ENCODE measurements around the gene EFCAB11.

The EFCAB11 gene, protein sequence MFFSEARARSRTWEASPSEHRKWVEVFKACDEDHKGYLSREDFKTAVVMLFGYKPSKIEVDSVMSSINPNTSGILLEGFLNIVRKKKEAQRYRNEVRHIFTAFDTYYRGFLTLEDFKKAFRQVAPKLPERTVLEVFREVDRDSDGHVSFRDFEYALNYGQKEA

DNA sequence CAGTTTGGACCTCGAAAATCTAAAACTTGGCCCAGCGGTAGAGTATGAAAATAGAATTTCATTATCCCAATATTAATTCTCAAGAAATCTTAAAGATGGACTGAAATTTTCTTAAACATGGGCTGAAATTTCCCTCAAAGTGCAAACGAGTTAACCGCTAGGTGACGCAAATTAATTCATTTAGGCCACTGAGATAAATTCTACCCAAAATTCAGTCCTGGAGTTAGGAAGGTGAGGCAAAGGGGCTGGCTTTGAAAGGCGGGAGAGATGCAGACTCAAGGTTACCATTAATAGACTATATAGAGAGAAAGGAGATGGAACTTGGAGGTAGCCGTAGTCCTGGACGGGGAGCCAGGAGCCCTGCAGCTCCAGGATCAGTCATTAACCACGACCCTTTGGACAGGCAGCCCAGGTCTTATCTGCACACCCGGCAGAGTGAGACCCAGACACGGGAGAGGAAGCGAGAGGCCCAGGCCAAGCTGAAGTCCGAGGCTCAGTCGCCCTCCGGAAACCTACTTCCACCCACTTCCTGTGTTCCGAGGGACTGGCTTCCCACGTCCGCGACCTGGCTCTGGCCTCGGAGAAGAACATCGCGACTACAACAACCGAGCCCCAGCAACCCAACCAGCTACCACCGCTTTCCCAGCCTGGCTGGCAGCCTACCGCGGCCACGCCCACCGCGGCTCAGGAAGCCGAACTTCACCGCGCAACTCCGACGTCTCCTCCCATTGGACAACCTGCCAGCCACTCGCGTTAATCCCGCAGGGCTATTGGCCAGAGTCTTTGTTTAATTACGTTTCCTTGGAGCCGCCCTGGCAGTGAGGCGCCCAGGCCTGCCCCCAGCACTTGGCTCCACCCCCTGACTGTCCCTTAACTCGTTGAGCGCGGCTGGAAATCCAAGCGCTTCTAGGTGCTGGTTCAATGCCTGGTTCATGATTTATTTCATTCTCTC, at the start of gene EFCAB11:
Gene EFCAB11 (minus strand): TSS at position 661 of the 952 bp plus-strand sequence. CDS start 70 bp downstream, at position 591.
- Histone ChIP-seq H3K4me3 (ENCODE audit: low read depth, low read length, poor library complexity, severe bottlenecking) (peak within 1 kb of the TSS; percentile 75), H3K9ac (ENCODE audit: low read length) (peak within 1 kb of the TSS; percentile 74), H3K36me3 (ENCODE audit: insufficient read depth, low read length) (peaks cover 36% of the 10 kb centered on the region), H4K20me1 (ENCODE audit: insufficient read depth, low read length) (no peaks in the 10 kb centered on the region), H3K9me2 (ENCODE audit: low read depth, low read length) (no peaks in the 10 kb centered on the region), H3K27me3 (ENCODE audit: insufficient read depth, low read length) (no peaks in the 10 kb centered on the region), H2AFZ (ENCODE audit: low read length) (peak within 1 kb of the TSS; percentile 85), H3K4me1 (ENCODE audit: insufficient read depth, low read length, severe bottlenecking) (peaks cover 25% of the 10 kb centered on the region), H3K27ac (ENCODE audit: low read depth, low read length, poor library complexity, severe bottlenecking) (peak within 1 kb of the TSS; percentile 61), H3K79me2 (ENCODE audit: insufficient read depth, low read length) (no peaks in the 10 kb centered on the region), H3K9me3 (ENCODE audit: low read length) (0 out of 2 replicates have a peak, but pooled peaks cover 9% of the 10 kb centered on the region), H3F3A (ENCODE audit: insufficient read depth, low read length) (no peaks in the 10 kb centered on the region), H3K4me2 (ENCODE audit: low read length) (peak within 1 kb of the TSS; percentile 96)
- no peak for TF ChIP-seq EZH2 (IDR thresholded peaks at IDR 0.05; ENCODE audit: borderline replicate concordance, low read length)
- TF ChIP-seq, protein P1, sequence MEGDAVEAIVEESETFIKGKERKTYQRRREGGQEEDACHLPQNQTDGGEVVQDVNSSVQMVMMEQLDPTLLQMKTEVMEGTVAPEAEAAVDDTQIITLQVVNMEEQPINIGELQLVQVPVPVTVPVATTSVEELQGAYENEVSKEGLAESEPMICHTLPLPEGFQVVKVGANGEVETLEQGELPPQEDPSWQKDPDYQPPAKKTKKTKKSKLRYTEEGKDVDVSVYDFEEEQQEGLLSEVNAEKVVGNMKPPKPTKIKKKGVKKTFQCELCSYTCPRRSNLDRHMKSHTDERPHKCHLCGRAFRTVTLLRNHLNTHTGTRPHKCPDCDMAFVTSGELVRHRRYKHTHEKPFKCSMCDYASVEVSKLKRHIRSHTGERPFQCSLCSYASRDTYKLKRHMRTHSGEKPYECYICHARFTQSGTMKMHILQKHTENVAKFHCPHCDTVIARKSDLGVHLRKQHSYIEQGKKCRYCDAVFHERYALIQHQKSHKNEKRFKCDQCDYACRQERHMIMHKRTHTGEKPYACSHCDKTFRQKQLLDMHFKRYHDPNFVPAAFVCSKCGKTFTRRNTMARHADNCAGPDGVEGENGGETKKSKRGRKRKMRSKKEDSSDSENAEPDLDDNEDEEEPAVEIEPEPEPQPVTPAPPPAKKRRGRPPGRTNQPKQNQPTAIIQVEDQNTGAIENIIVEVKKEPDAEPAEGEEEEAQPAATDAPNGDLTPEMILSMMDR (IDR thresholded peaks at IDR 0.05; ENCODE audit: low read length): peak; percentile 61

DNA sequence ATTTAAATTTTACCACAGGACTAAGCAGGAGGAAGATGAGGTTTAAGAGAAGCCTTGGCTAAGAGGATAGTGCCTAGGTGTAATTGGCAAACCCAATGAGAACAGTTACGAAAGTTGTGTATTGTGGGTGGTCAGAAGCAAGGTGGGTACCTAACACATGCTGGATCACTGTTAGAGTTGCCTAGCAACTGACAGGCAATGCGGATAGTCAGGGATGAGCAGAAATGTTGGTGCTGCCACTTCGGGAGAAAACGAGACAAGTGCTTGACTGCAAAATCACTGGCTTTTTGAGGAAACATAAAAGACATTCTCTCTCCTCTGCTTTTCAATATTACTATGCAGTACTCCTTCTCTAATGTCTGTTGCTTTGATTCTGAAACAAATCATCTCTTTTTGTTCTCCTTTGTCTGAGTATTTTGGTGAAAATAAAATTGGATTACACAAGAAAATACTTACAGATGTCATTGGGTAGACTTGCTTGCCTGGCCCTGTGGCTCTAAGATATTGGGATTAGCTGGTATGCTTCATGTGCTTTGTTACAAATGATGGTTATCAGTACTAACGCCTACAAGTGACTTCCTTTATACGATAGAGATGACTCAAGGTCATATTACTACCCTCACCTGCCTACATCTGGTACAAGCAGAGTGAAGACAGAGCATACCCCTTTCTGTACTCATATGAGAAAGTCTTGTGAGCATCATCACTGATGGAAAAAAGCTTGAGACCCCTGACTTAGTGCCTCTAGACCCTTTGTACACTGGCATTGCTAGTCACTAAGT, 49.2 kb upstream of the EFCAB11 start:
- Histone ChIP-seq H3K9me3 (ENCODE audit: low read length) (no peaks in the 10 kb centered on the region), H3K27ac (ENCODE audit: low read depth, low read length, poor library complexity, severe bottlenecking) (no peak overlapping the region), H3K4me3 (ENCODE audit: low read depth, low read length, poor library complexity, severe bottlenecking) (no peak overlapping the region), H4K20me1 (ENCODE audit: insufficient read depth, low read length) (no peaks in the 10 kb centered on the region), H2AFZ (ENCODE audit: low read length) (no peak overlapping the region), H3K9ac (ENCODE audit: low read length) (no peak overlapping the region), H3K27me3 (ENCODE audit: insufficient read depth, low read length) (no peaks in the 10 kb centered on the region), H3K4me1 (ENCODE audit: insufficient read depth, low read length, severe bottlenecking) (no peaks in the 10 kb centered on the region), H3K79me2 (ENCODE audit: insufficient read depth, low read length) (no peaks in the 10 kb centered on the region), H3K36me3 (ENCODE audit: insufficient read depth, low read length) (peaks cover 49% of the 10 kb centered on the region), H3F3A (ENCODE audit: insufficient read depth, low read length) (no peaks in the 10 kb centered on the region), H3K4me2 (ENCODE audit: low read length) (no peak overlapping the region), H3K9me2 (ENCODE audit: low read depth, low read length) (no peaks in the 10 kb centered on the region)
- TF ChIP-seq, protein P1 (IDR thresholded peaks at IDR 0.05; ENCODE audit: low read length): no peak
- TF ChIP-seq EZH2 (IDR thresholded peaks at IDR 0.05; ENCODE audit: borderline replicate concordance, low read length): no peak

DNA sequence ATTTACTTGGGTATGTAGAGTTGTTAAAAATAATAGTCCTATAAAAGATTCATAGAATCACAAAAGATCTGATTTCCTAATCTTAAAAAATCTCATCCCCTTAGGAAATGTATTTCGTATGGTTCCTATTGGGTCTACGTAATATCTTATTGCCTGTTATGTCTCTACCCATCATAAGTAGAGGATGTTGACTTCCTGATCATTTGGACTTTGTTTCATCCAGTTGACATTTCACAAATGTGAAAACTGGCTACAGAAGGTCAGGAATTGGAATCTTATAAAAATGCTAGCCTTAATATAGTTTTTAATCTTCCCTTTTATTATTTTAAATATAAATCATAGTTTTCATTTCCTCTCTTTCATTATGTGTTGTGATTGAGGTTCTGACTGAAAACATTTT, 46.4 kb upstream of the EFCAB11 start:
- no peak overlapping the region for H3K4me2 ChIP-seq (ENCODE audit: low read length)
- H3K4me1 ChIP-seq (ENCODE audit: insufficient read depth, low read length, severe bottlenecking): no peaks in the 10 kb centered on the region
- no peaks in the 10 kb centered on the region for H3K9me2 ChIP-seq (ENCODE audit: low read depth, low read length)
- H3F3A ChIP-seq (ENCODE audit: insufficient read depth, low read length): no peaks in the 10 kb centered on the region
- no peak for TF ChIP-seq EZH2 (IDR thresholded peaks at IDR 0.05; ENCODE audit: borderline replicate concordance, low read length)
- TF ChIP-seq, protein P1 (IDR thresholded peaks at IDR 0.05; ENCODE audit: low read length): no peak
- peaks cover 64% of the 10 kb centered on the region for H3K36me3 ChIP-seq (ENCODE audit: insufficient read depth, low read length)
- no peaks in the 10 kb centered on the region for H3K27me3 ChIP-seq (ENCODE audit: insufficient read depth, low read length)
- no peak overlapping the region for H2AFZ ChIP-seq (ENCODE audit: low read length)
- H3K9ac ChIP-seq (ENCODE audit: low read length): no peak overlapping the region
- no peak overlapping the region for H3K27ac ChIP-seq (ENCODE audit: low read depth, low read length, poor library complexity, severe bottlenecking)
- H4K20me1 ChIP-seq (ENCODE audit: insufficient read depth, low read length): no peaks in the 10 kb centered on the region
- no peaks in the 10 kb centered on the region for H3K9me3 ChIP-seq (ENCODE audit: low read length)
- no peak overlapping the region for H3K4me3 ChIP-seq (ENCODE audit: low read depth, low read length, poor library complexity, severe bottlenecking)
- H3K79me2 ChIP-seq (ENCODE audit: insufficient read depth, low read length): no peaks in the 10 kb centered on the region
